OCI-LY3 (cell line): Measurements from ENCODE around the gene DMRT2.

Source experiments
- H2AFZ ChIP-seq: fragments of 200-600, 300-600 bp; shearing (Covaris generic); 2 replicates; pipeline ENCODE4 v1.6.0; 2014; ENCODE audit warnings: antibody characterized with exemption, low read depth, low read length
- H3K27ac ChIP-seq: fragments of 200-600, 300-600 bp; sonication (generic); 2 replicates; pipeline ENCODE4 v1.5.1; 2014; ENCODE audit warnings: mild to moderate bottlenecking, low read length, moderate library complexity, mixed read lengths
- H3K27me3 ChIP-seq: fragments of 200-600, 300-600 bp; sonication (generic); 2 replicates; pipeline ENCODE4 v1.6.1; 2014; ENCODE audit warnings: low read depth, low read length, mixed read lengths
- H3K36me3 ChIP-seq: fragments of 200-600, 300-600 bp; sonication (generic); replicated peaks from 2 replicates; pipeline ENCODE3; 2014; ENCODE audit warnings: low read depth, low read length, mixed read lengths
- H3K4me1 ChIP-seq: fragments of 300-600, 200-600 bp; sonication (generic); 2 replicates; pipeline ENCODE4 v1.6.1; 2014; ENCODE audit warnings: low read length, mixed read lengths
- H3K4me2 ChIP-seq: fragments of 200-600, 300-600 bp; sonication (generic); 2 replicates; pipeline ENCODE4 v1.6.1; 2014; ENCODE audit warnings: low read length, mixed read lengths
- H3K4me3 ChIP-seq: fragments of 300-600, 200-600 bp; sonication (generic); 2 replicates; pipeline ENCODE4 v1.5.1; 2014; ENCODE audit warnings: antibody characterized with exemption, mild to moderate bottlenecking, low read length, moderate library complexity
- H3K79me2 ChIP-seq: fragments of 300-600, 200-600 bp; shearing (Covaris generic); 2 replicates; pipeline ENCODE4 v1.6.1; 2014; ENCODE audit warnings: mild to moderate bottlenecking, low read length, mixed read lengths
- H3K9ac ChIP-seq: fragments of 300-600, 200-600 bp; shearing (Covaris generic); 2 replicates; pipeline ENCODE4 v1.6.0; 2014; ENCODE audit warnings: mild to moderate bottlenecking, low read length, moderate library complexity
- H3K9me3 ChIP-seq: fragments of 200-600, 300-600 bp; shearing (Covaris generic); 2 replicates; pipeline ENCODE4 v1.6.1; 2014; ENCODE audit warnings: low read length, mixed read lengths; ENCODE audit not compliant: insufficient read depth
- H4K20me1 ChIP-seq: fragments of 200-600, 300-600 bp; sonication (generic); 2 replicates; pipeline ENCODE4 v1.6.1; 2016; ENCODE audit warnings: low read length, mixed read lengths; ENCODE audit not compliant: insufficient read depth
- EZH2phosphoT487 ChIP-seq: fragments of 200-600 bp; shearing (Covaris generic); IDR thresholded peaks from 2 replicates; pipeline ENCODE4 v1.6.1; 2018; ENCODE audit warnings: antibody characterized with exemption, mixed run types, low read depth
- TF ChIP-seq, protein P1 (sequence below): fragments of 200-600, 300-600 bp; sonication (generic); IDR thresholded peaks from 2 replicates; pipeline ENCODE4 v1.5.1; 2014; ENCODE audit warnings: antibody characterized with exemption, low read length, low read depth

Gene DMRT2

DNA sequence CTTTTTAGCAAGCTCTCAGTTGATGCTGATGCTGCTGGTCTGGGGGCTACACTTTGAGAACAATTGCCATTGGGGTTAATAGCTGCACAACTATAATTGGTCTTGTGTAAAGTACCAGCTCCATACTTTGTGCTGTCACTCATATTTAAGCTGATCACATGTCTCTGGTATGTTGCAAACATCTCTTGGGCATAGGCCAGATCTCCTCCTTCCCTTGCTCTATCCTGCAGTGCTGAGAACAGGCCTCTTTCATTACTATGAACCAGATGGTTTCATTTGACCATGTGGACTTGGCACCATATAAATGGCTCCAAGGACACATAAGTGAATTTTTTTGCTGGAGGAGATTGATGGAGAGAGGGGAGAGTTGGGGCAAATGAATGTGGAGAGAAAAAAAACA is 48.4 kb downstream of the DMRT2 start:
- H3K79me2 ChIP-seq, result no peaks in the 10 kb centered on the region

DNA sequence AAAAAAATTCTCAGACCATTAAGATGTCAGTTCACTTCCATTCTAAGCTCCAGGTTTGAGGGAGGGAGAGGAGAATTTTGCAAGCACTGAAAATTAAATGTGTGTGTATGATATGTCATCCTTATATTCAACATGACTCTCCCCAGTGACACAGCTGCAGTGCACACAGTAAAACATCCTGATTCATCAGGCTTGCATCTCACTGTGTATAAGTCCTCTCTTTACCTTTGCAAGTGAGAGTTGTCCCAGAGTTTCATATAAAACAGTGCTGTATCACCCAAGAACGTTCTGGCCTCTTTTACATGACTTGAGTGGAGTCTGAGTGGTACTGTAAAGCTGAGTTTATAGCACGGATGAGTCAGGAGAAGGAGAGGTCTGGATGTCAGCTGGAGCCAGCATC is 50.0 kb downstream of the DMRT2 start:
- TF ChIP-seq, protein P1, sequence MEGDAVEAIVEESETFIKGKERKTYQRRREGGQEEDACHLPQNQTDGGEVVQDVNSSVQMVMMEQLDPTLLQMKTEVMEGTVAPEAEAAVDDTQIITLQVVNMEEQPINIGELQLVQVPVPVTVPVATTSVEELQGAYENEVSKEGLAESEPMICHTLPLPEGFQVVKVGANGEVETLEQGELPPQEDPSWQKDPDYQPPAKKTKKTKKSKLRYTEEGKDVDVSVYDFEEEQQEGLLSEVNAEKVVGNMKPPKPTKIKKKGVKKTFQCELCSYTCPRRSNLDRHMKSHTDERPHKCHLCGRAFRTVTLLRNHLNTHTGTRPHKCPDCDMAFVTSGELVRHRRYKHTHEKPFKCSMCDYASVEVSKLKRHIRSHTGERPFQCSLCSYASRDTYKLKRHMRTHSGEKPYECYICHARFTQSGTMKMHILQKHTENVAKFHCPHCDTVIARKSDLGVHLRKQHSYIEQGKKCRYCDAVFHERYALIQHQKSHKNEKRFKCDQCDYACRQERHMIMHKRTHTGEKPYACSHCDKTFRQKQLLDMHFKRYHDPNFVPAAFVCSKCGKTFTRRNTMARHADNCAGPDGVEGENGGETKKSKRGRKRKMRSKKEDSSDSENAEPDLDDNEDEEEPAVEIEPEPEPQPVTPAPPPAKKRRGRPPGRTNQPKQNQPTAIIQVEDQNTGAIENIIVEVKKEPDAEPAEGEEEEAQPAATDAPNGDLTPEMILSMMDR, result no peak
- TF ChIP-seq EZH2phosphoT487, result no peak
- no peaks in the 10 kb centered on the region for H3K36me3 ChIP-seq
- no peak overlapping the region for H3K4me2 ChIP-seq
- H3K9ac ChIP-seq, result no peak overlapping the region
- H3K4me1 ChIP-seq, result peaks cover 23% of the 10 kb centered on the region
- H3K27ac ChIP-seq, result no peak overlapping the region
- H3K27me3 ChIP-seq, result peaks cover 3% of the 10 kb centered on the region; the same call in 1 of the 2 replicates
- no peaks in the 10 kb centered on the region for H4K20me1 ChIP-seq
- no peak overlapping the region for H2AFZ ChIP-seq
- H3K9me3 ChIP-seq, result no peaks in the 10 kb centered on the region
- no peak overlapping the region for H3K4me3 ChIP-seq
- H3K79me2 ChIP-seq, result no peaks in the 10 kb centered on the region

More for the DNA sequence above, 48.4 kb downstream of the DMRT2 start:
- Histone ChIP-seq H3K4me2 (no peak overlapping the region), H3K4me1 (peaks cover 23% of the 10 kb centered on the region), H3K36me3 (no peaks in the 10 kb centered on the region), H3K27me3 (peaks cover 3% of the 10 kb centered on the region; the same call in 1 of the 2 replicates), H3K4me3 (no peak overlapping the region), H3K27ac (no peak overlapping the region), H4K20me1 (no peaks in the 10 kb centered on the region), H3K9me3 (no peaks in the 10 kb centered on the region), H3K9ac (no peak overlapping the region), H2AFZ (no peak overlapping the region)
- TF ChIP-seq EZH2phosphoT487, result no peak
- TF ChIP-seq, protein P1, result no peak

DNA sequence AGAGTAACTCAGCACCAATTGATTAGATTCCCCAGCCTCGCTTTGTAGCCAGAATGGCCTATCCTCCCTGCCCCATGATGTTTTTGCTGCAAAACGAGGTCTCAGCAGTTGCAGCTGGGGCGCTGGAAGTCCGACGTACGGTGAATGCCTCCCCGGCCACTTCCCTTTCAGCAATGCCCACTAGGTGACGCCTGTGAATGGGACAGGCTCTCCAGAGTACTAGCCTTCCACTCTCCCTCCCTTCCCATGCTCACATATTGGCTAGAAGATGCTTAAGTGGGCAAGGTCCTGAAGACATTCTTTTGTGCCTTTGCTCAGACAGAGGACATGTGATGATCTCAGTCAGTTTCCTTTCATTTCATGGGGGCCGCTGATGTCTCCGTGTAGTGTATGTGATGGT is 50.8 kb downstream of the DMRT2 start:
- no peaks in the 10 kb centered on the region for H4K20me1 ChIP-seq
- TF ChIP-seq, protein P1, result peak; percentile 58
- no peak for TF ChIP-seq EZH2phosphoT487
- no peaks in the 10 kb centered on the region for H3K36me3 ChIP-seq
- no peak overlapping the region for H3K4me3 ChIP-seq
- H3K4me1 ChIP-seq, result peaks cover 23% of the 10 kb centered on the region
- no peaks in the 10 kb centered on the region for H3K9me3 ChIP-seq
- no peak overlapping the region for H3K9ac ChIP-seq
- peak overlapping the region; percentile 71 for H3K4me2 ChIP-seq
- no peak overlapping the region for H2AFZ ChIP-seq
- H3K27ac ChIP-seq, result no peak overlapping the region
- peaks cover 3% of the 10 kb centered on the region; the same call in 1 of the 2 replicates for H3K27me3 ChIP-seq
- no peaks in the 10 kb centered on the region for H3K79me2 ChIP-seq

DNA sequence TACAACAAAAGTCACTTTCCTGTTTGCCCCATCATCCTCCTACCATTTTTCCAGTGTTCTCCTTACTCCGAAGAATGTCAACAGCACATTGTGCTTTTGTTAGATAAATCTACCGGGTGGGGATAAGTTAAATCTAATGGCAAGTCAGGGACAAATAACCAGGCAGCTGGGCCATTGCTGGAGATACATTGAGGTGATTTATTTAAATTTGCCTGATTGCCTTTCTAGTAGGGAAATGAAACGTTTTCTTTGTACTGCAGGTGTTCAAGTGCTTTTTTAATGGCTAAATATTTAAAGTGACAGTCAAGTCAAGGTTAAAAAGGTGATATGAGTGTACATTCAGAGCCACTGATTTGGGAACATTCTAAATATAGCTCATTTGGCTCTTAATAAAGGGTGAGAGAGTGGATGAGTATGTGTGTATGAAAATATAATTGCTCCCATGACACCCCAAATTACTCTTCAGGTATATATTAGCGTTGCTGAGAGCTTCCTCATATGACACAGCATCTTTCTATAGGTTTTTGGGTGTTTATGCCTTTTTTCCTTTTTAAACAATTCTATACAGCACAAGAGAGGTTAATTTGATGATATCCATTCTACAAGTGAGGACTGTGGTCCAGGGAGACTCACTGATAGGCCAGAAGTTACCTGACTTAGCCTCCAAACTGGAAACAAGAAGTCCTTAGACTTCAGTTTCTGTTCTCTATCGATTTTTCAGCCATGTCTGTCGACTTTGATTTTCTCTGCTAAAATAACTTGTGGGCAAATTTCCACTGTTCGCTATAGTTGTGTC is 51.9 kb downstream of the DMRT2 start:
- Histone ChIP-seq H2AFZ (0 out of 2 replicates have a peak overlapping the region, but pooled peaks have one; percentile 20), H3K9ac (no peak overlapping the region), H4K20me1 (no peaks in the 10 kb centered on the region), H3K4me2 (peak overlapping the region; percentile 71), H3K79me2 (no peaks in the 10 kb centered on the region), H3K9me3 (no peaks in the 10 kb centered on the region), H3K4me3 (peak overlapping the region; percentile 60), H3K27me3 (no peaks in the 10 kb centered on the region), H3K27ac (no peak overlapping the region), H3K36me3 (no peaks in the 10 kb centered on the region), H3K4me1 (peaks cover 23% of the 10 kb centered on the region)
- TF ChIP-seq, protein P1, result no peak
- no peak for TF ChIP-seq EZH2phosphoT487
